PC-9 (cell line): Measurements from ENCODE around the gene LARGE2. TPM values are rescaled to one million over a fixed set of nuclear protein-coding genes. Genes with fewer than 3 reads are reported as not detected.

Source experiments
- BruUV-seq: library from RNA; stranded (reverse); fragments of 400-500 nt; replicated peaks from 2 replicates; lab custom pipeline; 2021; lab: Mats Ljungman, UMichigan
- CTCF ChIA-PET: fragments of 300-600 bp; sonication (Branson Sonifier 250); formaldehyde crosslinking; loops from one replicate; lab custom pipeline; 2022; ENCODE audit warnings: antibody characterized with exemption; lab: Charles Lee
- POLR2A ChIA-PET: fragments of 300-600 bp; sonication (Branson Sonifier 250); formaldehyde crosslinking; loops from one replicate; lab custom pipeline; 2022; ENCODE audit warnings: antibody characterized with exemption; ENCODE audit not compliant: unreplicated experiment; lab: Charles Lee
- DNase-seq, 2 experiments: peaks; one replicate each; pipeline versions ENCODE4 v3.0.0 to v3.0.0-alpha.2; 2015 to 2022; ENCODE audit warnings: mixed read lengths in 1 of 2
- H2AFZ ChIP-seq: fragments of 200-600 bp; sonication (generic); 2 replicates; pipeline ENCODE4 v1.8.1; 2017; ENCODE audit warnings: antibody characterized with exemption
- H3F3A ChIP-seq: fragments of 200-600 bp; sonication (generic); 2 replicates; pipeline ENCODE4 v1.8.1; 2017; ENCODE audit warnings: antibody characterized with exemption, mild to moderate bottlenecking, low read depth; ENCODE audit not compliant: insufficient read depth
- H3K27ac ChIP-seq: fragments of 200-600 bp; sonication (generic); 2 replicates; pipeline ENCODE4 v1.6.1; 2016; ENCODE audit warnings: mixed run types
- H3K27me3 ChIP-seq: fragments of 200-600 bp; sonication (generic); 2 replicates; pipeline ENCODE4 v1.6.1; 2016; ENCODE audit warnings: low read depth, mixed run types; ENCODE audit not compliant: insufficient read depth
- H3K36me3 ChIP-seq: fragments of 200-600 bp; sonication (generic); 2 replicates; pipeline ENCODE4 v1.6.1; 2016; ENCODE audit warnings: low read depth, mixed run types
- H3K4me1 ChIP-seq: fragments of 200-600 bp; sonication (generic); replicated peaks from 2 replicates; pipeline ENCODE4 v1.6.1; 2016; ENCODE audit warnings: mixed run types; ENCODE audit not compliant: insufficient read depth
- H3K4me2 ChIP-seq: fragments of 200-600 bp; sonication (generic); 2 replicates; pipeline ENCODE4 v1.6.1; 2017; ENCODE audit warnings: mixed run types
- H3K4me3 ChIP-seq: fragments of 200-600 bp; sonication (generic); 2 replicates; pipeline ENCODE4 v1.6.1; 2016; ENCODE audit warnings: mixed run types
- H3K79me2 ChIP-seq: fragments of 200-600 bp; sonication (generic); 2 replicates; pipeline ENCODE4 v1.6.1; 2017; ENCODE audit warnings: low read depth, mixed run types
- H3K9me2 ChIP-seq: fragments of 200-600 bp; sonication (generic); 2 replicates; pipeline ENCODE4 v1.8.1; 2017; ENCODE audit warnings: mild to moderate bottlenecking; ENCODE audit not compliant: insufficient read depth
- H3K9me3 ChIP-seq: fragments of 200-600 bp; sonication (generic); 2 replicates; pipeline ENCODE4 v1.8.1; 2016; ENCODE audit warnings: low read depth; ENCODE audit not compliant: insufficient read depth
- H4K20me1 ChIP-seq: fragments of 200-600 bp; sonication (generic); 2 replicates; pipeline ENCODE4 v1.8.1; 2017; ENCODE audit not compliant: insufficient read depth
- CTCF ChIP-seq: fragments of 200-600 bp; sonication (generic); conservative IDR thresholded peaks from 2 replicates; pipeline ENCODE4 v1.6.1; 2017; ENCODE audit warnings: mixed run types, antibody characterized with exemption, mild to moderate bottlenecking, moderate library complexity
- EZH2 ChIP-seq: fragments of 200-600 bp; sonication (generic); IDR thresholded peaks from 2 replicates; pipeline ENCODE4 v1.8.0; 2017; ENCODE audit warnings: antibody characterized with exemption, low read depth
- intact Hi-C: fragments of 100-400 bp; cut with micrococcal nuclease; formaldehyde crosslinking; loops from one replicate; pipeline ENCODE4 v1.10.0; 2022; ENCODE audit not compliant: unreplicated experiment
- total RNA-seq: library from RNA; stranded (reverse); gene quantifications from 2 replicates; pipeline ENCODE4 v1.2.3, GENCODE V29; 2021

The LARGE2 gene
- total RNA-seq, 1 experiment from 2014 or later, result 2.6 TPM

- Histone ChIP-seq H3F3A (peaks cover 9% of the 10 kb centered on the region; the same call in 1 of the 2 replicates), H2AFZ (no peak overlapping the region), H3K27me3 (no peaks in the 10 kb centered on the region), H3K4me1 (no peaks in the 10 kb centered on the region), H3K4me3 (no peak overlapping the region), H3K79me2 (no peaks in the 10 kb centered on the region), H3K9me3 (no peaks in the 10 kb centered on the region), H3K9me2 (no peaks in the 10 kb centered on the region), H3K36me3 (0 out of 2 replicates have a peak, but pooled peaks cover 3% of the 10 kb centered on the region), H3K27ac (no peak overlapping the region), H3K4me2 (no peak overlapping the region), H4K20me1 (0 out of 2 replicates have a peak, but pooled peaks cover 3% of the 10 kb centered on the region)
- no TSS peak for BruUV-seq
- TF ChIP-seq EZH2 (no peak), CTCF (no peak)
- intact Hi-C loops, result no loop called here
- DNase-seq, result no peak
- POLR2A ChIA-PET, result no interaction called here
- CTCF ChIA-PET, result no interaction called here
Observed at GRCh38 chr11:45960387-45961095, 38.1 kb downstream of the LARGE2 start.

DNA sequence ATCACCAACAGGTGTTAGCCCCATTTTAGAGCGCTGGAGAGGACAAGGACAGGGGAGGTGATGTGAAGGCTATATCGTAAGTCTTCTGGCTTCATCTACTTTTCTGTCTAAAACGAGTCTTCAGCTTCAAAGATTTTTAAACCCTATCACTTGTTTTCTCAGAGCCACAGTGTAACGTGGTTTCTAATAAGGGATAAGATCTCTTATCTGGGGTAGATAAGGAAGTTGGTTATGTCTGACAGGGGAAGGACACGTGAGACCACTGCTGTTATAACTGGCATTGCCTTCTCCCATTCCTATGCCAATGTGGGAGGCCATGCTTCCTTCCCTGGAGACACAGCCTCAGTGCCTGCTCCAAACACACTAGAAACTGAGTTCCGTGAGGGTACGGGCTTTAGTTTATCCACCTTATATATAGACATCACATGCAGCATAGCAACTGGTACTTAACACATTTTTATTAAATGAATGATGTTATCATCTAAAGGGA is 39.3 kb downstream of the LARGE2 start:
- Histone ChIP-seq H3K27me3 (no peaks in the 10 kb centered on the region), H3K4me1 (no peaks in the 10 kb centered on the region), H3K36me3 (0 out of 2 replicates have a peak, but pooled peaks cover 3% of the 10 kb centered on the region), H4K20me1 (0 out of 2 replicates have a peak, but pooled peaks cover 3% of the 10 kb centered on the region), H3K9me2 (no peaks in the 10 kb centered on the region), H3K79me2 (no peaks in the 10 kb centered on the region), H3K9me3 (no peaks in the 10 kb centered on the region), H3F3A (peaks cover 12% of the 10 kb centered on the region; the same call in 1 of the 2 replicates), H2AFZ (no peak overlapping the region), H3K27ac (no peak overlapping the region), H3K4me2 (no peak overlapping the region), H3K4me3 (no peak overlapping the region)
- CTCF ChIA-PET, result no interaction called here
- TF ChIP-seq CTCF (no peak), EZH2 (no peak)
- POLR2A ChIA-PET, result no interaction called here
- DNase-seq, result no peak
- no TSS peak for BruUV-seq
- intact Hi-C loops, result no loop called here

DNA sequence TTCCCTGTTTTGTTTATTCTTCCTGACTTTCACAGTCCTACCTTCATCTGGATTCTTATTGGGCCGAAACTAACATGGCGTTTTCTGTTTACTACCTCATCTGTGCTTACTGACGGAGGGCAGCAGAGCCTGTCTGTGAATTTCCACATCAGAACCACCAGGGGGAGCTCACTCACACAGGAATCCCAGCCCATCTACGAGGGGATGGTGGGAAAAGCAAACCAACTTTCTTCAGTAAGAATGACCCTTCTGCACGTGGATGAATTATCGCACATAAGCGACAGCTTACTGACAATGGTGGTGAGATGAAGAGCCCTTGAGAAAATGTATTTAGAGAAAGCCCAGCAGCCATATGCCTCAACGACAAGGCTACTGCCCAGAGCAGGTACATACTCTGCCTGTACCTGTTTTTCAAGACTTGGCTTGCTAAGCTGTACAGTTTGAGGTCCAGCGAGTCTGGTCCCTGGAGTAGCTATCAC is 42.5 kb downstream of the LARGE2 start:
- DNase-seq, result peak; percentile 54 to 62
- no peaks in the 10 kb centered on the region for H3K9me3 ChIP-seq
- peaks cover 7% of the 10 kb centered on the region; the same call in 1 of the 2 replicates for H3F3A ChIP-seq
- H3K4me1 ChIP-seq, result no peaks in the 10 kb centered on the region
- intact Hi-C loops, result loop anchor here (1.0 to 2.0 kb wide), 4 partner anchors 42 to 402 kb away; no protein-coding TSS in a partner anchor
- H4K20me1 ChIP-seq, result no peaks in the 10 kb centered on the region
- H3K27ac ChIP-seq, result no peak overlapping the region
- no peaks in the 10 kb centered on the region for H3K27me3 ChIP-seq
- no peak overlapping the region for H2AFZ ChIP-seq
- ChIA-PET CTCF (interaction anchor here (0.9 to 2.4 kb wide), 4 partner anchors 42 to 351 kb away, joined by 3 to 16 read pairs (median 4); no protein-coding TSS in a partner anchor), POLR2A (interaction anchor here (0.6 to 0.7 kb wide), 2 partner anchors 23 to 36 kb away, joined by 3 read pairs; no protein-coding TSS in a partner anchor)
- H3K9me2 ChIP-seq, result no peaks in the 10 kb centered on the region
- H3K79me2 ChIP-seq, result no peaks in the 10 kb centered on the region
- peak overlapping the region; percentile 27; the same call in 1 of the 2 replicates for H3K4me2 ChIP-seq
- TF ChIP-seq CTCF (peak; percentile 96), EZH2 (no peak)
- H3K36me3 ChIP-seq, result 0 out of 2 replicates have a peak, but pooled peaks cover 5% of the 10 kb centered on the region
- H3K4me3 ChIP-seq, result no peak overlapping the region
- no TSS peak for BruUV-seq
